Ovary (tissue), 9 donors: Measurements from ENCODE around the gene C2orf68. TPM values are rescaled to one million over a fixed set of nuclear protein-coding genes. Genes with fewer than 3 reads are reported as not detected.
"Not testable (repeated sequence)": the region's sequence is repeated elsewhere in the genome, so short reads cannot be mapped to it uniquely, and the experiment has no call there.

ENCODE experiments used
- DNase-seq, 5 donors: peaks; one replicate each; pipeline ENCODE4 v3.0.0-alpha.2; 2019 to 2020
- H3K27ac ChIP-seq, 2 donors: fragments of 200-600 bp; one replicate each; pipeline versions ENCODE4 v1.5.1 to v1.8.0; 2019 to 2022
- H3K27me3 ChIP-seq: fragments of 200-600 bp; one replicate; pipeline ENCODE4 v1.8.0; 2022
- H3K36me3 ChIP-seq: fragments of 200-600 bp; sonication (generic); one replicate; pipeline ENCODE4 v1.5.1; 2019
- H3K4me1 ChIP-seq: one replicate; pipeline ENCODE4 v1.8.1; 2013; ENCODE audit warnings: mild to moderate bottlenecking, moderate library complexity; ENCODE audit not compliant: insufficient read depth
- H3K4me3 ChIP-seq: fragments of 200-600 bp; sonication (generic); one replicate; pipeline ENCODE4 v1.5.1; 2017
- H3K9me3 ChIP-seq, 2 donors: fragments of 200-600 bp in 1 of 2; sonication (generic) in 1 of 2; one replicate each; pipeline versions ENCODE4 v1.5.1 to v1.8.1; 2013 to 2019; ENCODE audit warnings: mild to moderate bottlenecking in 1 of 2, moderate library complexity in 1 of 2
- EP300 ChIP-seq: sonication (generic); formaldehyde crosslinking; IDR thresholded peaks from one replicate; pipeline ENCODE4 v1.6.1; 2017; ENCODE audit warnings: antibody characterized with exemption
- POLR2A ChIP-seq: fragments of 450-650 bp; IDR thresholded peaks from one replicate; pipeline ENCODE4 v1.6.1; 2017; ENCODE audit warnings: antibody characterized with exemption, mild to moderate bottlenecking, moderate library complexity
- WGBS, 3 donors: extraction: QIAGEN DNeasy Blood & Tissue Kit in 1 of 3; methylation state at CpG; one replicate each; pipeline versions ENCODE4 v1.1.5 to v1.1.7; 2013 to 2017; 5-methylcytosine and 5-hydroxymethylcytosine counted together
- intact Hi-C, 4 donors: fragments of 100-400 bp; cut with DNase I; formaldehyde crosslinking; loops; one replicate each; pipeline versions ENCODE4 v1.11.0 to v1.15.1; 2022 to 2023
- polyA plus RNA-seq, 2 donors: library from polyadenylated mRNA; stranded (reverse); fragments of 200-250 nt in 1 of 2; fragments of 350-450 nt in 1 of 2; fragmentation: Illumina TruSeq in 1 of 2; extraction: RNeasy Lipid Tissue Mini Kit (QIAGEN cat#74804) in 1 of 2; gene quantifications; one replicate each; pipeline ENCODE4 v1.2.3, GENCODE V29; 2013 to 2014
- total RNA-seq, 7 donors: library from RNA; depleted of rRNA in 2 of 7; stranded (reverse); fragments of >200 nt in 2 of 7; fragmentation: NEBNext Ultra II Directional in 3 of 7; extraction: Animal tissue kit (Norgen Biotek cat#: 25700) in 3 of 7; gene quantifications; one replicate each; pipeline versions ENCODE4 v1.1.0 to v1.2.4, GENCODE V29; 2016 to 2023
- TF ChIP-seq, protein P1 (sequence below), 3 donors: fragments of 450-650 bp in 2 of 3; fragments of 200-600 bp in 1 of 3; IDR thresholded peaks; one replicate each; pipeline versions ENCODE4 v1.5.1 to v1.8.0; 2016 to 2022; ENCODE audit warnings: antibody characterized with exemption in 3 of 3, mild to moderate bottlenecking in 1 of 3
- donor health status: DM: no; HTN: no; CAD: no; lungs with moderate emphysema.
- donor health status: DM: no; HTN: no; CAD: no.
- donor health status: Bipolar disorder and iron deficiency.
- donor health status: DM: yes; HTN: yes; CAD: no.
- donor health status: DM: no; HTN: no; CAD: no.
- donor health status: DM: yes; HTN: yes; CAD: no.

C2orf68 gene
- total and polyA plus RNA-seq, 9 donors: 14.6 to 45.4 (median 31.5) TPM

DNA sequence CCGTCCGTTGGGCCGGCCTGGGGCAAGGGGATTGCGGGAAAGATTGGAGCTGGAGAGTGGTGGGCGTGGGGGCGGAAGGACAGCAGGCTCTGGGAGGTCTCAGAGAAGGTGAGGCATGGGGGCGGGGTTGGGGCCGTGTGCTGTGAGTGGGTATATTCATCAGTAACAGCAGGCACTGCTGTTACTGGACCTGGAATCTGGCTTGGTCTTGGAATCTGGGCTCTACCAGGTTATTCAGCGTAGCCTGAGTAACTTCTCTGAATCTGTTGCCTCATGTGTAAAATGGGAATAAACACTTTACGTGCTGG is 15.9 kb downstream of the C2orf68 start:
- no peak for DNase-seq
- Histone ChIP-seq H3K4me1 (peaks cover 12% of the 10 kb centered on the region), H3K4me3 (peak overlapping the region; percentile 83), H3K27ac (peak overlapping the region in 1 of 2 donors; percentile 74), H3K36me3 (no peaks in the 10 kb centered on the region), H3K9me3 (no peaks in the 10 kb centered on the region), H3K27me3 (no peaks in the 10 kb centered on the region)
- intact Hi-C loops: no loop called here
- TF ChIP-seq, protein P1, sequence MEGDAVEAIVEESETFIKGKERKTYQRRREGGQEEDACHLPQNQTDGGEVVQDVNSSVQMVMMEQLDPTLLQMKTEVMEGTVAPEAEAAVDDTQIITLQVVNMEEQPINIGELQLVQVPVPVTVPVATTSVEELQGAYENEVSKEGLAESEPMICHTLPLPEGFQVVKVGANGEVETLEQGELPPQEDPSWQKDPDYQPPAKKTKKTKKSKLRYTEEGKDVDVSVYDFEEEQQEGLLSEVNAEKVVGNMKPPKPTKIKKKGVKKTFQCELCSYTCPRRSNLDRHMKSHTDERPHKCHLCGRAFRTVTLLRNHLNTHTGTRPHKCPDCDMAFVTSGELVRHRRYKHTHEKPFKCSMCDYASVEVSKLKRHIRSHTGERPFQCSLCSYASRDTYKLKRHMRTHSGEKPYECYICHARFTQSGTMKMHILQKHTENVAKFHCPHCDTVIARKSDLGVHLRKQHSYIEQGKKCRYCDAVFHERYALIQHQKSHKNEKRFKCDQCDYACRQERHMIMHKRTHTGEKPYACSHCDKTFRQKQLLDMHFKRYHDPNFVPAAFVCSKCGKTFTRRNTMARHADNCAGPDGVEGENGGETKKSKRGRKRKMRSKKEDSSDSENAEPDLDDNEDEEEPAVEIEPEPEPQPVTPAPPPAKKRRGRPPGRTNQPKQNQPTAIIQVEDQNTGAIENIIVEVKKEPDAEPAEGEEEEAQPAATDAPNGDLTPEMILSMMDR (IDR thresholded peaks at IDR 0.05): no peak
- TF ChIP-seq EP300: no peak
- TF ChIP-seq POLR2A: no peak
- 1 to 2% (median 1%) methylated on average over 10 of the region's 10 CpGs for WGBS, 3 donors

DNA sequence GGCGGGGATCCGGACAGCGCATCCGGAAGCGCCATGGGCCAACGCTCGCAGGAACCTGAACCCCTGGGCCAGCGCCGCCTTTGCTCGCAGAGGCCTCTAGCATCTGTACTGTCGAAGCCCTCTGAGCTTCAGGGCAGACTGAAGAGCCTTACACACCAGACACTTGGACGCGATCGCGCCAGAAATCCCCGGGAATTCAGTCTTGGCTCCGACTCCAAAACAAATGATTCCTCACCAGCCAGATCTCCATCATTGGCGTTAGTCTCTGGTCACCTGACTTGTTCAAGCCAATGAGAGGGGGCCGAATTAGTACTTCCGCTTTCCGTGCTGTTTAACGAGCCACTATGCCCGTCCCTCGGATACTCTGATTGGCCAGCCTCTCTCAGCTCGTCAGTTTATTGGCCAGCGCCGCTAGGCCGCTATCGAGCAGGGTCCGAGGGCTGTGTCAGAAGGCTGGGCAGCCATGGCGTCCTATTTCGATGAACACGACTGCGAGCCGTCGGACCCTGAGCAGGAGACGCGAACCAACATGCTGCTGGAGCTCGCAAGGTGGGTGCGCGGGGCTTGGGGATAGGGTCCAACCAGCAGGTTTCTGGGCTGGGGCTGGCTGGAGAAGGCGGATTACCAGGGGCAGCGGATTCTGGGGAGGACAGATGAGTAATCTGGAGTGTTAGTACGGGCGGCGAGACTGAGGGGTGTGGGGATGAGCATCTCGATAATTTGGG is 16.4 kb downstream of the C2orf68 start, which contains the start of gene RNF181:
RNF181 (plus strand) TSS at position 445 of the 725 bp plus-strand sequence; CDS start at position 464, 19 bp downstream.
- intact Hi-C loops: no loop called here
- peaks cover 17% of the 10 kb centered on the region for H3K4me1 ChIP-seq

DNA sequence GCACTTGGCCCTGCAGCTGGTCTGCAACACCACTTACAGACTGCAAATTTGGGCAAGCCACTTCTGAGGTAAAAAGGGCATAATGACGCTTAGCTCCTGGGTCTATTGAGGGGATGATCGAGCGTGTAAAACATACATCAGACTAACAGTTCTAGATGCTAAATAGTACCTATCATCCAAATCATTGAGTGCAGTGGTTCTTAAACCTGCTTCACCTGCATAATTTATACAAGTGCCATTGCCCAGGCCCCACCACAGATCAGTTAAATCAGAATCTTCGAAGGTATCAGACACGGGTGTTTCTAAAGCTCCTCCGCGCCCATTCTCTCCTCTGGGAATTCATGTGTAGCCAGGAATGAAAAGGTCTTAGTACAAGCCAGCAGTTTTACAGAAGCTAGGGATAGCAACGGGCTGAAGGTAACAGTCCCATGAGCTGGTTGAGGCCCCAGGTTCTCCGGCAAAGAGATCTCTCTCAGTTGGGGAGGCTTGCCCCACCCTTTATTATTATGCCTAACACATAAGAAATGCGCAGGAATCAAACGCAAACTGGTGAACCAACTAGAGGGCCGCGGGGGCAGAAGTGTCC is 17.1 kb downstream of the C2orf68 start:
- Histone ChIP-seq H3K9me3 (no peaks in the 10 kb centered on the region), H3K4me1 (peaks cover 22% of the 10 kb centered on the region), H3K4me3 (peak overlapping the region; percentile 83), H3K36me3 (no peaks in the 10 kb centered on the region), H3K27ac (peak overlapping the region; percentile 11 to 74), H3K27me3 (no peaks in the 10 kb centered on the region)
- TF ChIP-seq POLR2A (no peak), EP300 (no peak)
- TF ChIP-seq, protein P1 (IDR thresholded peaks at IDR 0.05): no peak
- 18 to 24% (median 18%) methylated on average over 13 of the region's 13 CpGs for WGBS, 3 donors
- DNase-seq: no peak
- intact Hi-C loops: no loop called here

More for the DNA sequence above, 16.4 kb downstream of the C2orf68 start, which contains the start of gene RNF181:
- Histone ChIP-seq H3K27me3 (no peaks in the 10 kb centered on the region), H3K36me3 (no peaks in the 10 kb centered on the region), H3K9me3 (no peaks in the 10 kb centered on the region), H3K27ac (peak within 1 kb of the TSS; percentile 11 to 74), H3K4me3 (peak within 1 kb of the TSS; percentile 83)
- DNase-seq: peak; percentile 91 to 95 (median 92)
- no peak for TF ChIP-seq EP300
- TF ChIP-seq, protein P1 (IDR thresholded peaks at IDR 0.05): no peak
- peak; percentile 88 for TF ChIP-seq POLR2A
- 0% methylated on average over 37 to 47 of the region's 47 CpGs for WGBS, 3 donors

DNA sequence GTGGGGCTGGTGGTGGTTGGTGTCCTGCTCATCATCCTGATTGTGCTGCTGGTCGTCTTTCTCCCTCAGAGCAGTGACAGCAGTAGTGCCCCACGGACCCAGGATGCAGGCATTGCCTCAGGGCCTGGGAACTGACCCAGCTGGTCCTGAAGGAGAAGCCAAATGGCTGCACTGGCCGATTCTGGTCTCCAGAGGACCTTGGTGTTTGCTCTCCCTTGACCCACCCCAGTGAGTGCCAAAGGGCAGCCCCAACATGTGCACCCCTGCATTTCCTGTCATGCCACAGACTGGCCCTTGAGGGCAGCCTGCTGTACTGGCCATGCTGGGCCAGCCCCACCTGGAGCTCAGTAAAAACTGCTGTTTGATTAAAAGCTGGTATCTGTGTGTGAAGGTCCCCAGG is 18.8 kb downstream of the C2orf68 start:
- 60 to 77% (median 69%) methylated on average over 3 of the region's 3 CpGs for WGBS, 3 donors
- TF ChIP-seq, protein P1 (IDR thresholded peaks at IDR 0.05): no peak
- TF ChIP-seq POLR2A (no peak), EP300 (no peak)
- intact Hi-C loops: no loop called here
- Histone ChIP-seq H3K4me3 (no peak overlapping the region), H3K36me3 (no peaks in the 10 kb centered on the region), H3K9me3 (no peaks in the 10 kb centered on the region), H3K4me1 (peaks cover 27% of the 10 kb centered on the region), H3K27ac (no peak overlapping the region), H3K27me3 (no peaks in the 10 kb centered on the region)
- DNase-seq: no peak

DNA sequence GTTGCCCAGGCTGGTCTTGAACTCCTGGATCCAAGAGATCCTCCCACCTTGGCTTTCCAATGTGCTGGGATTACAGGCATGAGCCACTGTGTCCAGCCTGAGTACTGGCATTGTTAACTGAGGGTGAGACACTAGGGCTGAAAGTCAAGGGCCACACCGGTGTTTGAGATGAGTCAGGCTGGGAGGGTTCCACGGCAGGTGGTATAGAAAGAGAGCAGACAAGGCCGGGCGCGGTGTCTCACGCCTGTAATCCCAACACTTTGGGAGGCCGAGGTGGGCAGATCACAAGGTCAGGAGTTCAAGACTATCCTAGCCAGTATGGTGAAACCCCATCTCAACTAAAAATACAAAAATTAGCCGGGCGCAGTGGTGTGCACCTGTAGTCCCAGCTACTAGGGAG is 19.6 kb downstream of the C2orf68 start:
- 94 to 96% (median 94%) methylated on average over 9 of the region's 9 CpGs for WGBS, 3 donors
- H3K36me3 ChIP-seq, intact Hi-C loops, H3K9me3 ChIP-seq, H3K27ac ChIP-seq, H3K27me3 ChIP-seq, H3K4me3 ChIP-seq, DNase-seq: not testable (repeated sequence)
- H3K4me1 ChIP-seq: peaks cover 27% of the 10 kb centered on the region
